ENCODE data around the gene SLC7A14.

DNA sequence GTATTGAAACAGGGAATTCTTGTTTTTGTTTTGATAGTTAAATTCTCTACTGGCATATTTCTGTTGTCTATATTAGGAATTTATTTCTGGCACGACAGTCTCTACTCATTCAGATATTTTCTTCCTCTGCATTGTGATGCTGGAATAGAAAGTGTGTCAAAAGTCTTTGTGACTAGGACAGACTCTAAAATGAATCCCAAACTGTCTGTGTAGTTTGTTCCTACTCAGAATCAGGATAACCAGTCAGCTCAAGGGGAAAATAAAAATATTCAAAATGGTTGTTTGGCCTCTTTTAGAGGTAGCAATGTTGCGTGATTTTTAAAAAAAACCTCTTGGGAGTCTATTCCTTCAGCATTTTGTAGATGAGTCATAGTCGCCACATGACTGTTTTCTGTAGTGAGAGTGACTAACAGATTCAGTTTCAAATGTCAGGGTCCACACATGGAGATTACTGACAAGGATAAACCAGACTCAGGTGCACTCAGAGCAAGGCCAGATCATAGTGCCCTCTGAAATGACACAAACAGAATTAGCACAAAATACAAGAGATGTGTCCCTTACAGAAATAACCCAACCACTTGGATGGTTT lies 13.1 kb downstream of the SLC7A14 start:
- no peak for TF ChIP-seq CTCF (conservative IDR thresholded peaks at IDR 0.05; ENCODE audit: low read length)
- no peak for TF ChIP-seq EZH2phosphoT487 (IDR thresholded peaks at IDR 0.05; ENCODE audit: borderline replicate concordance, low read depth, low read length)
